ENCODE data around the gene SPDYE3. TPM values are rescaled to one million over a fixed set of nuclear protein-coding genes. Genes with fewer than 3 reads are reported as not detected.

SPDYE3 gene
- total and polyA plus RNA-seq, 2 donors from 2014 or later = not detected

DNA sequence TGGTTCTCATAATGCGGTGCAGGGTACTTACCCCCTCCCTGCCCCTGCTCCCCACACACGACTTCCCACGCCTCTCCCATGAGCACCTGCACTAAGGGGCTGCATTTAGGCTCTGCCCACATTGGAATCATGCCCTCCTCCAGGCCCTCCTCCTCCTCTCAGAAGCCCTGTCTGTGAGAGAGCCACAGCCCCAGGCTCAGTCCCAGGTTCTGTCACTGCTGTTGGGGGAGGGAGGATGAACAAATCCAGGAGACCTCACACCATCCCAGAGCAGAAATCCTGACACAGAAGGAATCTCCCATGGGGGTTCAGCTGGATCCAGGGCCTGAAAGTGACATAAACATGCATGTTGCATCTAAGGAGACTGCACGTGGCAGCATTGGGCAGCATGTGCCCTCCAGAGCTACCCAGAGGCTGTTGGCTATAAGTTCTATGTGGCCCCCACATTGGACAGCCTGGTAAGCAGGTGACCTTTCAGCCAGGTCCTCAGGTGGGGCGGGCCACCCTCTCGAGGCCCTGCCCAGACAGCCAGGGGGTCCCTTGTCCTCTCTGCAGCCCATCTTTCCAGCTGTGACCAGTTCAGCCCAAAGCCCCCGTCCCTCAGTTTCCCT, 64.2 kb downstream of the SPDYE3 start:
- FAIRE-seq = no peak

More for the DNA sequence above, 64.2 kb downstream of the SPDYE3 start:
- peaks cover 0 to 3% (median 0%) of the 10 kb centered on the region in 3 donors for H3K4me1 ChIP-seq (ENCODE audit: control insufficient read depth in 2 of 3, insufficient read depth in 2 of 3, low read depth in 1 of 3, low read length in 3 of 3)
- H3K9ac ChIP-seq (ENCODE audit: low read length in 3 of 3) = no peak overlapping the region
- no peaks in the 10 kb centered on the region for H3K9me3 ChIP-seq (ENCODE audit: control insufficient read depth in 2 of 3, insufficient read depth in 1 of 3, low read length in 3 of 3)
- intact Hi-C loops (cut with DNase I) = no loop called here
- H3K36me3 ChIP-seq (ENCODE audit: control insufficient read depth in 2 of 3, insufficient read depth in 3 of 3, low read length in 3 of 3) = no peaks in the 10 kb centered on the region
- H3K27me3 ChIP-seq (ENCODE audit: control insufficient read depth, insufficient read depth, low read length) = no peaks in the 10 kb centered on the region
- no peak overlapping the region for H3K4me3 ChIP-seq (ENCODE audit: low read length in 3 of 3)
- TF ChIP-seq, protein P1, sequence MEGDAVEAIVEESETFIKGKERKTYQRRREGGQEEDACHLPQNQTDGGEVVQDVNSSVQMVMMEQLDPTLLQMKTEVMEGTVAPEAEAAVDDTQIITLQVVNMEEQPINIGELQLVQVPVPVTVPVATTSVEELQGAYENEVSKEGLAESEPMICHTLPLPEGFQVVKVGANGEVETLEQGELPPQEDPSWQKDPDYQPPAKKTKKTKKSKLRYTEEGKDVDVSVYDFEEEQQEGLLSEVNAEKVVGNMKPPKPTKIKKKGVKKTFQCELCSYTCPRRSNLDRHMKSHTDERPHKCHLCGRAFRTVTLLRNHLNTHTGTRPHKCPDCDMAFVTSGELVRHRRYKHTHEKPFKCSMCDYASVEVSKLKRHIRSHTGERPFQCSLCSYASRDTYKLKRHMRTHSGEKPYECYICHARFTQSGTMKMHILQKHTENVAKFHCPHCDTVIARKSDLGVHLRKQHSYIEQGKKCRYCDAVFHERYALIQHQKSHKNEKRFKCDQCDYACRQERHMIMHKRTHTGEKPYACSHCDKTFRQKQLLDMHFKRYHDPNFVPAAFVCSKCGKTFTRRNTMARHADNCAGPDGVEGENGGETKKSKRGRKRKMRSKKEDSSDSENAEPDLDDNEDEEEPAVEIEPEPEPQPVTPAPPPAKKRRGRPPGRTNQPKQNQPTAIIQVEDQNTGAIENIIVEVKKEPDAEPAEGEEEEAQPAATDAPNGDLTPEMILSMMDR (IDR thresholded peaks at IDR 0.05; ENCODE audit: borderline replicate concordance, extremely low read depth, insufficient read depth) = no peak
- no peak overlapping the region for H3K27ac ChIP-seq (ENCODE audit: low read depth in 2 of 2, low read length in 2 of 2)
- peak in 1 of 5 donors; percentile 53 for DNase-seq

Other genes with a start within 250 kb of the SPDYE3 start
- 30.8 TPM for gene ZNF3, start 226.0 kb upstream of the SPDYE3 start, total RNA-seq
- gene ZNF3, start 226.0 kb upstream of the SPDYE3 start, polyA plus RNA-seq (ENCODE audit: insufficient read depth, low read depth, low replicate concordance) = 15.8 TPM
- 89.1 TPM for gene COPS6, start 218.7 kb upstream of the SPDYE3 start, total RNA-seq
- 166 TPM for gene COPS6, start 218.7 kb upstream of the SPDYE3 start, polyA plus RNA-seq (ENCODE audit: insufficient read depth, low read depth, low replicate concordance)
- 47.2 TPM for gene MCM7, start 206.3 kb upstream of the SPDYE3 start, total RNA-seq
- gene MCM7, start 206.3 kb upstream of the SPDYE3 start, polyA plus RNA-seq (ENCODE audit: insufficient read depth, low read depth, low replicate concordance) = 21.0 TPM
- 22.8 TPM for gene AP4M1, start 206.1 kb upstream of the SPDYE3 start, total RNA-seq
- gene AP4M1, start 206.1 kb upstream of the SPDYE3 start, polyA plus RNA-seq (ENCODE audit: insufficient read depth, low read depth, low replicate concordance) = 16.4 TPM
- 62.7 TPM for gene TAF6, start 188.3 kb upstream of the SPDYE3 start, total RNA-seq
- gene TAF6, start 188.3 kb upstream of the SPDYE3 start, polyA plus RNA-seq (ENCODE audit: insufficient read depth, low read depth, low replicate concordance) = 41.3 TPM
- 11.6 TPM for gene CNPY4, start 188.1 kb upstream of the SPDYE3 start, total RNA-seq
- gene CNPY4, start 188.1 kb upstream of the SPDYE3 start, polyA plus RNA-seq (ENCODE audit: insufficient read depth, low read depth, low replicate concordance) = 22.0 TPM
- gene MBLAC1, start 180.7 kb upstream of the SPDYE3 start, total RNA-seq = 2.4 TPM
- 3.7 TPM for gene MBLAC1, start 180.7 kb upstream of the SPDYE3 start, polyA plus RNA-seq (ENCODE audit: insufficient read depth, low read depth, low replicate concordance)
- gene LAMTOR4, start 158.8 kb upstream of the SPDYE3 start, total RNA-seq = 122 TPM
- gene LAMTOR4, start 158.8 kb upstream of the SPDYE3 start, polyA plus RNA-seq (ENCODE audit: insufficient read depth, low read depth, low replicate concordance) = 470 TPM
- 27.1 TPM for gene TRAPPC14, start 149.0 kb upstream of the SPDYE3 start, total RNA-seq
- gene TRAPPC14, start 149.0 kb upstream of the SPDYE3 start, polyA plus RNA-seq (ENCODE audit: insufficient read depth, low read depth, low replicate concordance) = 14.8 TPM
- 3.2 TPM for gene GAL3ST4, start 139.1 kb upstream of the SPDYE3 start, total RNA-seq
- 1.2 TPM for gene GAL3ST4, start 139.1 kb upstream of the SPDYE3 start, polyA plus RNA-seq (ENCODE audit: insufficient read depth, low read depth, low replicate concordance)
- 1.8 TPM for gene GPC2, start 130.3 kb upstream of the SPDYE3 start, total RNA-seq
- gene GPC2, start 130.3 kb upstream of the SPDYE3 start, polyA plus RNA-seq (ENCODE audit: insufficient read depth, low read depth, low replicate concordance) = 0.73 TPM
- gene STAG3, start 129.8 kb upstream of the SPDYE3 start, total RNA-seq = 3.7 TPM
- gene STAG3, start 129.8 kb upstream of the SPDYE3 start, polyA plus RNA-seq (ENCODE audit: insufficient read depth, low read depth, low replicate concordance) = 3.4 TPM
- gene PVRIG, start 87.8 kb upstream of the SPDYE3 start, total RNA-seq = 3.2 TPM
- not detected for gene PVRIG, start 87.8 kb upstream of the SPDYE3 start, polyA plus RNA-seq (ENCODE audit: insufficient read depth, low read depth, low replicate concordance)
- 76.4 TPM for gene PILRB, start 50.4 kb downstream of the SPDYE3 start, total RNA-seq
- gene PILRB, start 50.4 kb downstream of the SPDYE3 start, polyA plus RNA-seq (ENCODE audit: insufficient read depth, low read depth, low replicate concordance) = 45.0 TPM
- 18.8 TPM for gene PILRA, start 65.8 kb downstream of the SPDYE3 start, total RNA-seq
- gene PILRA, start 65.8 kb downstream of the SPDYE3 start, polyA plus RNA-seq (ENCODE audit: insufficient read depth, low read depth, low replicate concordance) = 15.4 TPM
- 3.0 TPM for gene ZCWPW1, start 121.0 kb downstream of the SPDYE3 start, total RNA-seq
- 7.9 TPM for gene ZCWPW1, start 121.0 kb downstream of the SPDYE3 start, polyA plus RNA-seq (ENCODE audit: insufficient read depth, low read depth, low replicate concordance)
- 47.2 TPM for gene MEPCE, start 122.1 kb downstream of the SPDYE3 start, total RNA-seq
- gene MEPCE, start 122.1 kb downstream of the SPDYE3 start, polyA plus RNA-seq (ENCODE audit: insufficient read depth, low read depth, low replicate concordance) = 33.4 TPM
- gene PPP1R35, start 128.8 kb downstream of the SPDYE3 start, total RNA-seq = 41.7 TPM
- 40.2 TPM for gene PPP1R35, start 128.8 kb downstream of the SPDYE3 start, polyA plus RNA-seq (ENCODE audit: insufficient read depth, low read depth, low replicate concordance)
- gene SPACDR, start 156.6 kb downstream of the SPDYE3 start, total RNA-seq = 0.54 TPM
- not detected for gene SPACDR, start 156.6 kb downstream of the SPDYE3 start, polyA plus RNA-seq (ENCODE audit: insufficient read depth, low read depth, low replicate concordance)
- 61.5 TPM for gene TSC22D4, start 171.5 kb downstream of the SPDYE3 start, total RNA-seq
- 67.0 TPM for gene TSC22D4, start 171.5 kb downstream of the SPDYE3 start, polyA plus RNA-seq (ENCODE audit: insufficient read depth, low read depth, low replicate concordance)
- 0.41 TPM for gene NYAP1, start 176.2 kb downstream of the SPDYE3 start, total RNA-seq
- 0.69 TPM for gene NYAP1, start 176.2 kb downstream of the SPDYE3 start, polyA plus RNA-seq (ENCODE audit: insufficient read depth, low read depth, low replicate concordance)
- gene AGFG2, start 231.5 kb downstream of the SPDYE3 start, total RNA-seq = 37.3 TPM
- gene AGFG2, start 231.5 kb downstream of the SPDYE3 start, polyA plus RNA-seq (ENCODE audit: insufficient read depth, low read depth, low replicate concordance) = 24.3 TPM